NCI-H69 (cell line): ENCODE data around the gene MRM2.
A peak's percentile ranks its signal among the peaks of the same experiment; 100 is the strongest.

ENCODE experiments used
- DNase-seq: peaks from one replicate; lab custom pipeline; 2025; lab: John Stamatoyannopoulos, UW

Gene MRM2

GRCh38 chr7:2266911-2267310, 24.9 kb upstream of the MRM2 start:
- DNase-seq: no peak

- DNase-seq: no peak
Observed at GRCh38 chr7:2264158-2264557, 22.2 kb upstream of the MRM2 start.

GRCh38 chr7:2263176-2263575, 21.2 kb upstream of the MRM2 start:
- no peak for DNase-seq

GRCh38 chr7:2261611-2262010, 19.6 kb upstream of the MRM2 start:
- no peak for DNase-seq

GRCh38 chr7:2260820-2261219, 18.8 kb upstream of the MRM2 start:
- DNase-seq: peak; percentile 91

GRCh38 chr7:2259480-2259879, 17.5 kb upstream of the MRM2 start:
- DNase-seq: no peak

GRCh38 chr7:2258661-2259365, 16.8 kb upstream of the MRM2 start:
- no peak for DNase-seq

- no peak for DNase-seq
Observed at GRCh38 chr7:2257651-2258050, 15.6 kb upstream of the MRM2 start.

GRCh38 chr7:2257046-2257551, 15.1 kb upstream of the MRM2 start:
- no peak for DNase-seq

GRCh38 chr7:2256306-2257045, 14.5 kb upstream of the MRM2 start:
- DNase-seq: no peak

GRCh38 chr7:2255145-2256139, 13.4 kb upstream of the MRM2 start:
- DNase-seq: no peak

GRCh38 chr7:2254429-2255144, 12.6 kb upstream of the MRM2 start:
- no peak for DNase-seq

- DNase-seq: no peak
Observed at GRCh38 chr7:2253525-2254244, 11.7 kb upstream of the MRM2 start.

GRCh38 chr7:2253021-2253420, 11.0 kb upstream of the MRM2 start:
- no peak for DNase-seq

- no peak for DNase-seq
Observed at GRCh38 chr7:2251841-2252771, 10.1 kb upstream of the MRM2 start.

GRCh38 chr7:2251381-2251780, 9.4 kb upstream of the MRM2 start:
- DNase-seq: no peak

- no peak for DNase-seq
Observed at GRCh38 chr7:2249744-2250323, 7.8 kb upstream of the MRM2 start.

GRCh38 chr7:2248984-2249694, 7.1 kb upstream of the MRM2 start:
- DNase-seq: no peak
